ENCODE results near the gene SLC26A6. TPM values are rescaled to one million over a fixed set of nuclear protein-coding genes. Genes with fewer than 3 reads are reported as not detected.

Gene SLC26A6
- total RNA-seq, 4 donors from 2014 or later = 14.0 to 29.4 (median 24.1) TPM

DNA sequence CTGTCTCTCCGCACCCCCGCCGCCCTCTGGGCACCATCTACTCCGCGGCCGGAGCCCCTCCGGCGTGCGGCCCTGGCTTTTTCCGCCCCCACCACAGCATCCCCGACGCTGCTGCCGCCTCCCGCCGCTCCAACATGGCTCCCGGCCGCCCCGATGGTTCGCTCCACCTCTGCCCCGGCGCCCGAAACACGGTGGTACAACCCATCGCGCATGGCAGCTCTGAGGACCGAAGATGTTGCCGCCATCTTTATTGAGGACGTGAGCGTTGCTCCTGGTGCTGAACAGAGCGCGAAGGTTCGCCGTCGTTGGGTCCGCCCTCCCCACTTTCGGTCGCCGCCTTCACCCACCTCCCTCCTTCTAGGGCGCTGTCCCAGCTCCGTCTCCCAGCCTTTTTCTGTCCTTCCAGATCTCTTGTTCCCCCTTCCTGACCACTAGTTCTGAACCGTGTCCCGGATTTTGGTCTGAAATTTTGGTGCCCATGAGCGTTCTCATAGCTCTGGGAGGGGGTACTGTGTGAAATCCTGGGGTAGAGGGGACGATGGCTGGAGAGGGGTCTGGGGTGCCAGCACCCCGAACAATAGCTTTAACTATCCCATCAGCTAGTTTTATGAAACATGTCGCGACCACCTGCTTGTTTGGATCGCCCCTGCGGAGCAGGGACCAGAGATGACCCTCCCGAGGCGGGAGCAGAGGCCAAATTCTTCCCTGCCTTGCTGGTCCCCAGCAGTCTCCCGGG, 27.7 kb upstream of the SLC26A6 start, which contains the start of gene CELSR3:
Gene CELSR3, minus strand, starts transcription at position 134 of the 736 bp plus-strand sequence. CDS start 252 bp downstream, outside the sequence.
- TF ChIP-seq POLR2A (IDR thresholded peaks at IDR 0.05) (no peak), CTCF (IDR thresholded peaks at IDR 0.05) (no peak), POLR2AphosphoS5 (IDR thresholded peaks at IDR 0.05) (peak in 1 of 3 donors; percentile 49), EP300 (IDR thresholded peaks at IDR 0.05) (no peak)
- peak within 1 kb of the TSS; percentile 73 for H3K27ac ChIP-seq
- H3K27me3 ChIP-seq = peaks cover 35% of the 10 kb centered on the region
- no peak for DNase-seq (ENCODE audit: low spot score in 2 of 2)
- H3K36me3 ChIP-seq = no peaks in the 10 kb centered on the region
- WGBS = 2% methylated on average over 33 of the region's 52 CpGs
- no peaks in the 10 kb centered on the region for H3K9me3 ChIP-seq
- peak within 1 kb of the TSS; percentile 57 for H3K4me3 ChIP-seq
- peaks cover 33% of the 10 kb centered on the region for H3K4me1 ChIP-seq

DNA sequence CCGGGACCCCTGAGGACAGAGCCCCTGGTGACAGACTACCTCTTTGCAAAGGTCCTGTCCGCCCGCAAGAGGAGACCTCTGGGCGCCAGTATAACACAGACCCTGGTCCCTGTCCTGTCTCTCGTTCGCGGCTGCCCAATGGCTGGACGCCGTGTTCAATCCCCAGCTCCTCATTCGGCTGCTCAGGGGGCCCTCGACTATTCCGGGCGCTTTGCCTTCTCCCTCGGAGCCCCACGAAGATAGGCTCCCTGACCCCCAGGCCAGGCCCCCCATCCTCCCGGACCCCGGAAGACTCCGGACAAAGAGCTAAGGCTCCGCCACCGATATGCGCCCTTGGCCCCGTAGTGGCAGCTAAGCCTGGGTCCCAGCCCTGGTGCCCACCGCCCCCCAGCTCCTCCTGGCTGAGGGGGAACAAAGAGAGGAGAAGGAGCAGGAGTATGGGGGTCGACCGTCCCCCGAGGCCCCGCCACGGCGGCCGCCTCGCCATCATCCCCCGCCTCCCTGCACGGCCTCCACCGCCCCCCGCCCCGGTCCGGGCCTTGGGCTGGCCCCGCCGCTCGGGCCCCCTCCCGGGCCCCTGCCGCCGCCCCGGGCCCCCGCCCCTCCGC, 27.0 kb upstream of the SLC26A6 start:
- peak overlapping the region; percentile 57 for H3K4me3 ChIP-seq
- no peak for TF ChIP-seq EP300 (IDR thresholded peaks at IDR 0.05)
- TF ChIP-seq POLR2AphosphoS5 (IDR thresholded peaks at IDR 0.05) = no peak
- TF ChIP-seq POLR2A (IDR thresholded peaks at IDR 0.05) = no peak
- no peak for TF ChIP-seq CTCF (IDR thresholded peaks at IDR 0.05)
- no peak overlapping the region for H3K27ac ChIP-seq
- peaks cover 33% of the 10 kb centered on the region for H3K4me1 ChIP-seq
- 5% methylated on average over 7 of the region's 46 CpGs for WGBS
- no peaks in the 10 kb centered on the region for H3K9me3 ChIP-seq
- DNase-seq (ENCODE audit: low spot score in 2 of 2) = no peak
- H3K36me3 ChIP-seq = no peaks in the 10 kb centered on the region
- H3K27me3 ChIP-seq = peaks cover 41% of the 10 kb centered on the region

GRCh38 chr3:48661501-48662144, 26.4 kb upstream of the SLC26A6 start:
- Histone ChIP-seq H3K9me3 (no peaks in the 10 kb centered on the region), H3K4me1 (peaks cover 39% of the 10 kb centered on the region), H3K27ac (no peak overlapping the region), H3K27me3 (peaks cover 47% of the 10 kb centered on the region), H3K36me3 (no peaks in the 10 kb centered on the region), H3K4me3 (peak overlapping the region; percentile 57)
- 2% methylated on average over 11 of the region's 67 CpGs for WGBS
- no peak for TF ChIP-seq POLR2A (IDR thresholded peaks at IDR 0.05)
- TF ChIP-seq EP300 (IDR thresholded peaks at IDR 0.05) = no peak
- TF ChIP-seq POLR2AphosphoS5 (IDR thresholded peaks at IDR 0.05) = peak in 2 of 3 donors; percentile 45 to 81
- TF ChIP-seq CTCF (IDR thresholded peaks at IDR 0.05) = no peak
- peak in 1 of 2 donors; percentile 91 for DNase-seq (ENCODE audit: low spot score in 2 of 2)

DNA sequence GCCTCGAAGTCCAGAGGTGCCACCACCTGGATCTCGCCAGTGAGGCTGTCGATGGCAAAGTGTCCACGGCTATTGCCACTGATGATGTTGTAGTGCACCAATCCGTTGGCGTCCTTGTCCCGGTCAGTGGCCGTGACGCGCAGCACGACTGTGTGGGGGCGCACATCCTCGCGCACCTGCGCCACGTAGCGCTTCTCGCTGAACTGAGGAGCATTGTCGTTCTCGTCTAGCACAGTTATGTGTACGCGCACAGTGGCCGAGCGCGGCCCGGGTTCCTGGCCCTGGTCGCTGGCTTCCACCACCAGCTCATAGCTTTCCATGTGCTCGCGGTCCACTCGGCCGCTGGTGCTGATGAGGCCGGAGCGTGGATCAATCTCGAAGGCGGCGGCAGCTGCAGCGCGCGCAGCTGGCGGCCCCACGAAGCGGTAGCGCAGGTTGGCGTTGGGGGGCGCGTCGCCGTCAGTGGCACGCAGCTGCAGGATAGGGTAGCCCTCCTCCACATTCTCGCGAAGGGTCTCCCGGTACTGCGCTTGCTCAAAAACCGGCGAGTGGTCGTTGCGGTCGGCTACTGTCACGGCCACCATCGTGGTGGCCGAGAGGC, 25.6 kb upstream of the SLC26A6 start:
- Histone ChIP-seq H3K27me3 (peaks cover 49% of the 10 kb centered on the region), H3K4me1 (peaks cover 46% of the 10 kb centered on the region), H3K9me3 (no peaks in the 10 kb centered on the region), H3K36me3 (no peaks in the 10 kb centered on the region), H3K27ac (no peak overlapping the region), H3K4me3 (peak overlapping the region; percentile 57)
- DNase-seq (ENCODE audit: low spot score in 2 of 2) = no peak
- no peak for TF ChIP-seq POLR2AphosphoS5 (IDR thresholded peaks at IDR 0.05)
- TF ChIP-seq POLR2A (IDR thresholded peaks at IDR 0.05) = no peak
- no peak for TF ChIP-seq EP300 (IDR thresholded peaks at IDR 0.05)
- TF ChIP-seq CTCF (IDR thresholded peaks at IDR 0.05) = no peak
- 75% methylated on average over 42 of the region's 61 CpGs for WGBS
